ENCODE data around the gene SCAF8.

The SCAF8 gene

GRCh38 chr6:154862536-154862935 is 129.3 kb downstream of the SCAF8 start:
- H3K4me3 Mint-ChIP-seq = no peak overlapping the region
- H3K36me3 Mint-ChIP-seq (ENCODE audit: low read depth) = peaks cover 3% of the 10 kb centered on the region
- peaks cover 5% of the 10 kb centered on the region for H3K4me1 Mint-ChIP-seq (ENCODE audit: low read depth)
- H3K9me3 Mint-ChIP-seq = no peaks in the 10 kb centered on the region
- no peak overlapping the region for H3K27ac Mint-ChIP-seq
- H3K27me3 Mint-ChIP-seq (ENCODE audit: low read depth) = no peaks in the 10 kb centered on the region

GRCh38 chr6:154864066-154864430 is 130.8 kb downstream of the SCAF8 start:
- no peaks in the 10 kb centered on the region for H3K9me3 Mint-ChIP-seq
- H3K4me3 Mint-ChIP-seq = no peak overlapping the region
- H3K4me1 Mint-ChIP-seq (ENCODE audit: low read depth) = peaks cover 5% of the 10 kb centered on the region
- H3K36me3 Mint-ChIP-seq (ENCODE audit: low read depth) = peaks cover 3% of the 10 kb centered on the region
- H3K27me3 Mint-ChIP-seq (ENCODE audit: low read depth) = no peaks in the 10 kb centered on the region
- no peak overlapping the region for H3K27ac Mint-ChIP-seq

- H3K27ac Mint-ChIP-seq = no peak overlapping the region
- peaks cover 3% of the 10 kb centered on the region for H3K36me3 Mint-ChIP-seq (ENCODE audit: low read depth)
- no peaks in the 10 kb centered on the region for H3K9me3 Mint-ChIP-seq
- H3K4me3 Mint-ChIP-seq = no peak overlapping the region
- peaks cover 5% of the 10 kb centered on the region for H3K4me1 Mint-ChIP-seq (ENCODE audit: low read depth)
- no peaks in the 10 kb centered on the region for H3K27me3 Mint-ChIP-seq (ENCODE audit: low read depth)
Measured at GRCh38 chr6:154865291-154865690, 132.1 kb downstream of the SCAF8 start.

GRCh38 chr6:154868143-154868594 is 135.0 kb downstream of the SCAF8 start:
- Mint-ChIP-seq H3K36me3 (ENCODE audit: low read depth) (peaks cover 3% of the 10 kb centered on the region), H3K27me3 (ENCODE audit: low read depth) (no peaks in the 10 kb centered on the region), H3K4me3 (no peak overlapping the region), H3K4me1 (ENCODE audit: low read depth) (peaks cover 5% of the 10 kb centered on the region), H3K27ac (no peak overlapping the region), H3K9me3 (no peaks in the 10 kb centered on the region)

- no peaks in the 10 kb centered on the region for H3K9me3 Mint-ChIP-seq
- no peak overlapping the region for H3K4me3 Mint-ChIP-seq
- no peaks in the 10 kb centered on the region for H3K4me1 Mint-ChIP-seq (ENCODE audit: low read depth)
- H3K36me3 Mint-ChIP-seq (ENCODE audit: low read depth) = no peaks in the 10 kb centered on the region
- H3K27ac Mint-ChIP-seq = no peak overlapping the region
- H3K27me3 Mint-ChIP-seq (ENCODE audit: low read depth) = no peaks in the 10 kb centered on the region
Measured at GRCh38 chr6:154872542-154873114, 139.4 kb downstream of the SCAF8 start.

- no peak overlapping the region for H3K27ac Mint-ChIP-seq
- no peaks in the 10 kb centered on the region for H3K36me3 Mint-ChIP-seq (ENCODE audit: low read depth)
- no peaks in the 10 kb centered on the region for H3K27me3 Mint-ChIP-seq (ENCODE audit: low read depth)
- no peaks in the 10 kb centered on the region for H3K4me1 Mint-ChIP-seq (ENCODE audit: low read depth)
- H3K9me3 Mint-ChIP-seq = no peaks in the 10 kb centered on the region
- no peak overlapping the region for H3K4me3 Mint-ChIP-seq
Measured at GRCh38 chr6:154873546-154873945, 140.3 kb downstream of the SCAF8 start.

GRCh38 chr6:154874773-154875592 is 141.8 kb downstream of the SCAF8 start:
- Mint-ChIP-seq H3K9me3 (no peaks in the 10 kb centered on the region), H3K27ac (no peak overlapping the region), H3K36me3 (ENCODE audit: low read depth) (no peaks in the 10 kb centered on the region), H3K27me3 (ENCODE audit: low read depth) (no peaks in the 10 kb centered on the region), H3K4me1 (ENCODE audit: low read depth) (no peaks in the 10 kb centered on the region), H3K4me3 (no peak overlapping the region)

GRCh38 chr6:154876486-154877280 is 143.5 kb downstream of the SCAF8 start:
- H3K27me3 Mint-ChIP-seq (ENCODE audit: low read depth) = no peaks in the 10 kb centered on the region
- no peak overlapping the region for H3K27ac Mint-ChIP-seq
- H3K4me1 Mint-ChIP-seq (ENCODE audit: low read depth) = no peaks in the 10 kb centered on the region
- H3K4me3 Mint-ChIP-seq = no peak overlapping the region
- no peaks in the 10 kb centered on the region for H3K36me3 Mint-ChIP-seq (ENCODE audit: low read depth)
- H3K9me3 Mint-ChIP-seq = no peaks in the 10 kb centered on the region

GRCh38 chr6:154878871-154879491 is 145.8 kb downstream of the SCAF8 start:
- H3K36me3 Mint-ChIP-seq (ENCODE audit: low read depth) = no peaks in the 10 kb centered on the region
- H3K27me3 Mint-ChIP-seq (ENCODE audit: low read depth) = no peaks in the 10 kb centered on the region
- no peak overlapping the region for H3K27ac Mint-ChIP-seq
- H3K4me3 Mint-ChIP-seq = no peak overlapping the region
- H3K9me3 Mint-ChIP-seq = no peaks in the 10 kb centered on the region
- no peaks in the 10 kb centered on the region for H3K4me1 Mint-ChIP-seq (ENCODE audit: low read depth)

- Mint-ChIP-seq H3K27me3 (ENCODE audit: low read depth) (no peaks in the 10 kb centered on the region), H3K9me3 (no peaks in the 10 kb centered on the region), H3K36me3 (ENCODE audit: low read depth) (no peaks in the 10 kb centered on the region), H3K27ac (no peak overlapping the region), H3K4me3 (no peak overlapping the region), H3K4me1 (ENCODE audit: low read depth) (no peaks in the 10 kb centered on the region)
Measured at GRCh38 chr6:154882107-154882506, 148.9 kb downstream of the SCAF8 start.

Data from T-helper 1 cell treated with Interleukin-12 subunit alpha and Interleukin-12 subunit beta and Interleukin-4 antibody, amounts not matched to agents 30 μg/mL and 1 μg/mL, for 36 hours (primary cell).